Germinal center (tissue), 1 donor: ENCODE data around the gene TFAP2D.
A peak's percentile ranks its signal among the peaks of the same experiment; 100 is the strongest.

ENCODE experiments used
- DNase-seq: peaks from one replicate; pipeline ENCODE4 v3.0.0; 2012; ENCODE audit warnings: mixed read lengths, low spot score

TFAP2D gene

GRCh38 chr6:50720623-50721022 is 7.3 kb downstream of the TFAP2D start:
- DNase-seq = no peak

- DNase-seq = no peak
These were observed 8.7 kb downstream of the TFAP2D start for GRCh38 chr6:50721978-50722377.

GRCh38 chr6:50722829-50723554 is 9.7 kb downstream of the TFAP2D start:
- no peak for DNase-seq

DNA sequence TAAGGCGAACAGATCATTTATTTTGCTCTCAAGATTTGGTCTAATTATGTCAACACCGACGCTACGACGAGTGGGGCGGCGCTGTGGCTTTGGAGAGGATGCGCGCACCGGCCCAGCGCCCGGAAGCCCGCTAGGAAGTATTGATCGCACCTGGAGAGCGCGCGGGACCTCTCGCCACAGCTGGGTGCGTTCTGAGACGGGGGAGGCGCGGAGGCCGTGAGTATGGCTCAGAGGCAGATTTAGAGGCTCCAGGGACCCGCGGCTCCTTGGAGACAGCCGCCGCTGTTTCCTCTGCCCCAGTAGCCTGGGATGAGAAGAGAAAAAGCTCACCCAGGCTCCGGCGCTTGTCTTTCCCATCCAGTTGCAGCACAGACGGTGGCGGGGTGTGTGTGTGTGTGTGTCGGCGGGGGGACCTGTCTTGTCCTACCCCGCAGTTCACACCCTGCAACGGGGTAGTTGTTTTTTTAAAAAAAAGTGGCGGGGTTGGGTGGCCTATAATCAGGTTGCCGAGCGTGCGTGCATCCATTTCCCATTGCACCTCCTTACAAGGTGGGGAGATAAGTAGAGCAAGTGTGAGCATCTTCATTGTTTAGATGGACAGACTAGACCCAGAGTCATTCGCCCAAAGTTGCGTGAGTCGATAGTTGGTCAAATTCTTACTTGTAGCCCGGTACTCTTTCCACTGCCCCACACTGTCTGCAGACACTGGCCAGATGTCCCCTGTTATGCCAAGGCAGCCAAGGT is 11.2 kb downstream of the TFAP2D start:
- no peak for DNase-seq

DNA sequence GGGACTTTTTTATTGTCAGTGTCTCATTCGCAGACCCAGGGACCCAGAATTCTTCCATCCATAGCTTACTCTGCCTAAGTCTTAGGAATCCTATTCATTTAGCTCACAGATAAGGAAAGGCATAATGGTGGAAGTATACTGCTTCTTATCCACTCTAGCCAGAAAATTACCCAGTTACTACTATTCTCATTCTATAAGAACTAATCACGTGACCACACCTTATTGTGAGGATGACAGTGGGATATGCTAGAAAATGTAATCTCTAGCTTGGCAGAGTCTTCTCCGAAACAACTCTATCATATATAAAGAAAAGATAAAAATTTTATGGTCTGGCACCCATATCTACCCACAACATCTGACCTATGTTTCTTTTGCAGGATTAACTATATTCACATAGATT is 21.2 kb downstream of the TFAP2D start:
- no peak for DNase-seq

GRCh38 chr6:50742161-50742560 is 28.8 kb downstream of the TFAP2D start:
- DNase-seq = no peak

DNA sequence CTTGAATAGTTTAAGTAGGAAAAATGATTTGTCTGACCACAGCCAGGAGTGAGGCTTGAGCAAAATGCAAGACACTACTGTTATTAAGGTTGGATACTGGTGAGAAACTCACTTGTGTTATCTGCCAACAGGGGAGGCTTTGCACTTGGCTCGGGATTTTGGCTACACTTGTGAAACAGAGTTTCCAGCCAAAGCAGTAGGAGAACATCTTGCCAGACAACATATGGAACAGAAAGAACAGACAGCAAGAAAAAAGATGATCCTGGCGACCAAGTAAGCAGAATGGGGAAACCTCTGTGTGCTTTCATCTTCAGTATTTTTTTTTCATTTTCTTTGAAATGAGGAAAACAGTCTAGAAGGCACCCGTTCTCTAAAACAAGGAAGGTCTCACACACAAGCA is 31.6 kb downstream of the TFAP2D start:
- no peak for DNase-seq

GRCh38 chr6:50762798-50763197 is 49.5 kb downstream of the TFAP2D start:
- no peak for DNase-seq

DNA sequence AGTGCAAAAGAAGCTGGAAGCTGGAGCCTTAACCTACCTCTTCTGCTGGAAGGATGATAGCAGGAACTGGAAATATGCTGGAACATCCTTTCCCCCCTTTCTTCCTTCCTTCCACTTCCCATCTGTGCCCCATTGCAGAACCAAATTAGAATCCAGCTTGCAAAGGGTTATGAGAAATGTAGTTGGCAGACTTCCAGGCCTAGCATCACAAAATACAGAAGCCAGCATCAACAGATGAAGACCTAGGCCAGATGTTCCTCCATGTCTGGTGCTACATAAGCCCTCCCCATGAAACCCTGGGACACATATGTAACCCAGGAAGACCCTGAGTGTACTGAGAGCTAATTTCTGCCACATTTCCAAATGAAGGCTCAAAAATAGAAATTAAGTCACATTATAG is 65.4 kb downstream of the TFAP2D start:
- DNase-seq = no peak

DNA sequence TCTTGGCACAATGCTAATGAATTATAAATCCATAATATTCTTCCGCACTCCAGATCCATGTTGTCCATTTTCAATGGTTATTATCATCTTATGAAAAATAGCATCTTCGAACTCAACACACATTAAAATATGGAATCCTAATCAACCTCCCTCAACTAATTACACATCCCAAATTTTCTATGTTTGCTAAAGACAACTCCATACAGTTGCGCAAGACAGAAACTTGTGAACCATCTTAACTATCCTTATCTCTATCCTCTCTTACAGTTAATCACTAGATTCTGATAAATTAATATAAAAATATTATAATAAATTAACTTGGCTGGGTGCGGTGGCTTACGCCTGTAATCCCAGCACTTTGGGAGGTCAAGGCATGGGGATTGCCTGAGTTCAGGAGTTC is 67.1 kb downstream of the TFAP2D start:
- DNase-seq = no peak

- DNase-seq = no peak
These were observed 72.6 kb downstream of the TFAP2D start for GRCh38 chr6:50785921-50786320.

GRCh38 chr6:50791900-50792508 is 78.7 kb downstream of the TFAP2D start:
- DNase-seq = peak; percentile 11

DNA sequence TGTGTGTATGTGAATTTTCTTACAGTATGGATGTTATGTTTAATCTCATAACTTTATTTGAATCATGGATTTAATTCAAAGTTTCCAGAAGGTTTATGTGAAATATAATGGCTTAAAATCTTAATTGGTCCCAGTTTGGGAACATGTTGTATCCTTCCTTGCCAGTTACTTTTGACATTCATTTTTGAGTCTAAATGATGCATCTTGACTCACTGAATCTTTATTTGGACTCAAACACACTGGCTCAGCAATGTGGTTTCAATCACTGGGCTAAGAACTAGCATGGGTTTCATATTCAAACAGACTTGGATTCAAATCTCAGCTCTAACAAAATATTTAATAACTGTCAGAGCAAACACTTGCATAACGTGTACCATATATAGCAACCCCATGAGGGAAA is 79.4 kb downstream of the TFAP2D start:
- no peak for DNase-seq

DNA sequence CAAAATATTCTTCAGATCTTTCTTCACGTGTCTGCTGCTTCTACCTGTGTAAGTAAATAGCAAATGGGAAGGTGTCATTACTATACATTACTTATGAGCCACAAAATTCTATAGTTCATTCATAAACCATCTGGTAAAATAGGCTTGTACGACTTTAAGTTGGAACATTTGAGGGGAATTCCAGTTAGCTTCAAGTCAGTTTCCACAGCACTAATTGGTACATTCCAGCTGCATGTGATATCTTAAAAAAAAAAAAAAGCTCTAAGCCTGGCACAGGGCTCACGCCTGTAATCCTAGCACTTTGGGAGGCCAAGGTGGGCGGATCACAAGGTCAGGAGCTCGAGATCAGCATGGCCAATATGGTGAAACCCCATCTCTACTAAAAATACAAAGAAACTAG is 82.2 kb downstream of the TFAP2D start:
- no peak for DNase-seq

GRCh38 chr6:50804283-50804682 is 91.0 kb downstream of the TFAP2D start:
- no peak for DNase-seq

DNA sequence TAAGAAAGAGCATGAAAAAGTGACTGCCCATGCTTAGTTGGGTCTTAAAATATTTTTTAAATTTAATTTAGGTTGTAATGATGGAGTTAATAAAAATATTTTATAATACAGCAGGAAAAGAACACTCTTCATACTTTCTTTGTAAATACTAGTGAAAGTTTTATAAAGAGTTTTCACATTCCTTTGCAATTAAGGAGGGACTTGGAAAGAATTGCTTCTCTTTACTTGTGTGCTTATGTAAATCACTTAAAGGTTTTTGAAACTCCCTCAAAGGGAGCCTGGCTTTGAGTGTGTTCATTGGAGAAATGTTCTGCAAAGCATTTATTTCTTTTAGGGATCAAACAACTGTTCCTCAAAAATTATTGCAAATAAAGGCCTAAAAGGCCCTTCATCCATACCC is 93.7 kb downstream of the TFAP2D start:
- no peak for DNase-seq

DNA sequence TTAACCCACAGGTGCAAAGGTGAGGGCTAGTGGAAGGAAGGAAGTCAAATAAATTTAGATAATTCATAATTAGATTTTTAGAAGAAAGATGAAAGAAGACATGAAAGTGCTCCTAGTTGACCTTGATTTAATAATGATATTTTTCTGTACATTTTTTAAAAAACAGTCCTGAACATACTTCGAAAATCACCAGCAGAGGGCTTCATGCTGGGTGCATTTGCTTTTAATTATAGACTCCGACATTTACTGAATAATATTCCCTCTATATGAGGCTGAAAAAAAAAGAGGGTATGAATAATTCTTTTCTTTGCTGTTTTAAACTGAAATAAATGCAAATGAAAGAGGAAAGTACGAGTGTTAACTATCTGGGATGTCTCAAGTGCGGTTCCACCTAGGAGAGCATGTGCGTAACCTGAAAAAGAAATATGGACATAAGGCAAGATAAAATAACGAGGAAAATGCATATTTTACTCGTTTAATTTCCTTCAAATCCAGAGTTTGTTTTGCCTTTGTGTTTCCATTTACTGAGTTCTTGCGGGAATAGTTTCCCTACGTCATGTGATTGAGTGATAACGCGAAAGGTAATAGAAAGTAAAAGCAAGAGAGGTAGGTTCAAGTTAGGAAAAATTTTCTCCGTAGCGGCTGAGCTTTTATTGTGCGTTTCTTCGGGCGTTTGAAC is 102.2 kb downstream of the TFAP2D start:
- no peak for DNase-seq

DNA sequence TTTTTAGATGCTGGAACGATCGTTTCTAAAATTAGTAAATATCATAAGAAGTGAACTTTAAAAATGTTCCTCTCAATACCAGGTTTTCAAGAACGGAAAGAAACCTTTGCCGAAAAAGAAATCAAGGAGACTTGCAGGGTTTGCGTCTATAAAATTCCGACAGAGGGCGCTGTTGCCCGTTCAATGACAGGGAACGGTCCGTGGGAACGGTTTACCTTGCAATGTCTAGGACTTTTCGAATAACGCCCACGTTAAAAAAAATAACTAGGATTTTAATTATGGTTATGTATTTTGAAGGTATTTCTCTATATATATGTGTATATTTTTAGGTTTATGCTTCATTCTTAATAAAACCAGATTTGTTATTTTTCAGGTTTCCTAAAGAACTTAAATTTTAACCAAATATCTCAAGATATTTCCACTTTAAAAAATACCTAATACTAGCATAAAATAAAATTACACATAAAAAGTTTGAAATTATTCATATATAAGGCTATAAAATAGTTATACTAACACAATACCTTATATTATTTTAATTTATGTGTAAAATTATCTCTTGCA is 102.9 kb downstream of the TFAP2D start:
- DNase-seq = peak; percentile 58

DNA sequence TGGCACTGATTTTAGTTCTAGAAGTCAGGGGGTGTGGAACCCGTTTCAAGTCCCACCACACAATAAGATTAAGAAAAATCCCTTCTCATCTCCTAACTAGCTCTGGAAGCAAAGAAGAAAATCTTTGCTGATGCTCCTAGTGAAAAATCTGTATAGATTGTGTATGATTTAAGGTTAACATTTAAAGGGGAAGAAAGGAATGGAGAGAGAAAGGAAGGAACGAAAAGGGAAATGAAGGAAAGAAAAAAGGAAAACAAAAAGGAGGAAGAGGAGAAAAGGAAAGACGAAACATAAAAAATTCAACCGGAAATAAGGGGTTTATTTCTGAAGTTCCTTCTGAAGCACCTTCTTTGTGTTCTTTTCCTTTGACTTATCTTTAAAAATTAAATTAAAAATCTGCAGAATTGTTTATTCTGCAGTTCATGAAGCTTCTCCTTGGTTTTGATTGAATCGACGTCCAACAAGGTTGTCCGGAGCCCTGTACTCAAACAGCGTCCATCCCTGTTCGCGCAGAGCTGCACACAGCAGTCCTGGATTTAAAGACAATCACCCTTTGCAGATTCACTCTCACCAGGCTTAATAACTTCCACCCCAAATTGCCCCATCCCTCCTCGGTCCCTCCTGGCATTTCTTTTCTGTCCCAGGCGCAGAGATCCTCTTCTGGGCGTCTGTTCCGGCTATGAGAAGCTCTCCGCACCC is 103.8 kb downstream of the TFAP2D start:
- DNase-seq = no peak

GRCh38 chr6:50817646-50817950 is 104.3 kb downstream of the TFAP2D start:
- DNase-seq = no peak

DNA sequence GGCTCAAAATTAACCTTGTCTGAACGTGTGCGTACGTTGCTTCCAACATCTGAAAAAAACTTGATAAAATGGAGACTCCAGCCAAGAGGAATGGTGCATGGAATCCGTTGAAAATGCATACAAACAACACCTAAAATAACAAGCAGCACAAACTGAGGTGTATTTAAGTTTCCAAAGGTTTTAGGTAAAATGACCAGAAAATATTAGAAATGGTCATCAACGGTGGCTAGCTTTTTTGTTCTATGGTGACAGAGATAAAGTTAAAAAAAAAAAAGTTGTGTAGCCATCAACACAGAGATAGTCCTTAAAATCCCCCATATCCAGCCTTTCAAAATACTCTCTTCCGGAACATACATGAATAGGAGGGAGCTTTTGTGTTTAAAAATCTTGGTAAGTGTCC is 104.7 kb downstream of the TFAP2D start:
- no peak for DNase-seq

DNA sequence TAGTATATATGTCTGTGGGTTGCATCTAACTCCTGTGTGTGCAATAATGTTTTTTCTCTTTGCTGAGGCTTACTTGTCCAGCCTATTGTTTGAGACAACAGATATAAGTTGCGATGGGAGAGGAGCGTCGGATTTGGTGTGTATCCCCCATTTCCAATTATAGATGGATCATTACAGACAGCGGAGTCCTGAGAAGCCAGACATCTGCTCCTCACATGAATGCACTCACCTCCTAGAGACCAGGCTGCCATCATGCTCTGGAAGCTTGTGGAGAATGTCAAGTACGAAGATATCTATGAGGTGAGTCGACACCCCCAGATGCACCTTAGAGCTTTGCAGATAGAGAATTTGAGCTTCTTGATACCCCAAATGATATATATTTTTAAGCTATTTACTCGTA is 105.3 kb downstream of the TFAP2D start, which contains the start of gene TFAP2B:
TSS of gene TFAP2B (plus strand) at position 199 of the 400 bp plus-strand sequence. CDS start at position 220, 21 bp downstream.
- DNase-seq = no peak
